Measurements from ENCODE around the gene ITPKA. TPM values are rescaled to one million over a fixed set of nuclear protein-coding genes. Genes with fewer than 3 reads are reported as not detected.

The ITPKA gene
- polyA plus RNA-seq, 1 donor from 2014 or later, result 0.20 TPM

DNA sequence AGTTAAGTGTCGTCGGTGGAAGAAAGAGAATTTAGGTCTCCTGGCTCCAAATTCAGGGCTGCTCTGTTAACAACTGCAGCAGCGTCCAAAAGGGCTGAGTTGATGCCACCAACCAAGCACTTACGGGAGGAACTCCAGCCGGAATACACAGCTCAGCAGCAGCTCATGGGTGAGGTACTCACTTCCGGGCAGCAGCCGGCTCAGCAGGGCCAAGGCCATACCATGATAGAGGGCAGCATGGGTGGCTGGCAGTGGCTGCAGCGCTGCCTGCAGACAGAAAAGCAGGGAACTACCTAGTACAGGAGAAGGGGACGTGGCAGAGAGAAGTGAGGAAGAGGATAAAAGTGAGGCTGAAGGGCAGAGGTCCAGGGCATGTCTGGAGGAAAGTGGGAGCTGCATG lies 27.9 kb downstream of the ITPKA start:
- Histone ChIP-seq H3K36me3 (ENCODE audit: insufficient read depth, low read length) (no peaks in the 10 kb centered on the region), H3K79me2 (replicated peaks; ENCODE audit: insufficient read depth, low read length) (no peaks in the 10 kb centered on the region), H3F3A (ENCODE audit: insufficient read depth, low read length, poor library complexity, severe bottlenecking) (no peaks in the 10 kb centered on the region), H3K9me3 (ENCODE audit: low read length) (no peaks in the 10 kb centered on the region), H3K27me3 (ENCODE audit: insufficient read depth, low read depth, low read length) (no peaks in the 10 kb centered on the region), H3K4me2 (ENCODE audit: low read length) (no peak overlapping the region), H3K9me2 (ENCODE audit: insufficient read depth, low read length) (no peaks in the 10 kb centered on the region), H4K20me1 (ENCODE audit: insufficient read depth) (no peaks in the 10 kb centered on the region), H3K4me3 (ENCODE audit: low read length) (no peak overlapping the region), H3K27ac (ENCODE audit: low read length) (no peak overlapping the region), H2AFZ (ENCODE audit: low read depth, low read length) (no peak overlapping the region), H3K9ac (ENCODE audit: low read length) (no peak overlapping the region)
- no peak for TF ChIP-seq MXI1 (conservative IDR thresholded peaks at IDR 0.05; ENCODE audit: poor library complexity, severe bottlenecking)
- TF ChIP-seq EP300 (conservative IDR thresholded peaks at IDR 0.05; ENCODE audit: poor library complexity, severe bottlenecking), result no peak
- TF ChIP-seq EZH2 (IDR thresholded peaks at IDR 0.05; ENCODE audit: borderline replicate concordance, insufficient read depth, low read length, poor library complexity, severe bottlenecking), result no peak
- TF ChIP-seq SMC3 (conservative IDR thresholded peaks at IDR 0.05; ENCODE audit: poor library complexity), result no peak
- no peak for TF ChIP-seq TAF1 (IDR thresholded peaks at IDR 0.05; ENCODE audit: low read depth)
- TF ChIP-seq RAD21 (conservative IDR thresholded peaks at IDR 0.05), result no peak
- TF ChIP-seq, protein P1, sequence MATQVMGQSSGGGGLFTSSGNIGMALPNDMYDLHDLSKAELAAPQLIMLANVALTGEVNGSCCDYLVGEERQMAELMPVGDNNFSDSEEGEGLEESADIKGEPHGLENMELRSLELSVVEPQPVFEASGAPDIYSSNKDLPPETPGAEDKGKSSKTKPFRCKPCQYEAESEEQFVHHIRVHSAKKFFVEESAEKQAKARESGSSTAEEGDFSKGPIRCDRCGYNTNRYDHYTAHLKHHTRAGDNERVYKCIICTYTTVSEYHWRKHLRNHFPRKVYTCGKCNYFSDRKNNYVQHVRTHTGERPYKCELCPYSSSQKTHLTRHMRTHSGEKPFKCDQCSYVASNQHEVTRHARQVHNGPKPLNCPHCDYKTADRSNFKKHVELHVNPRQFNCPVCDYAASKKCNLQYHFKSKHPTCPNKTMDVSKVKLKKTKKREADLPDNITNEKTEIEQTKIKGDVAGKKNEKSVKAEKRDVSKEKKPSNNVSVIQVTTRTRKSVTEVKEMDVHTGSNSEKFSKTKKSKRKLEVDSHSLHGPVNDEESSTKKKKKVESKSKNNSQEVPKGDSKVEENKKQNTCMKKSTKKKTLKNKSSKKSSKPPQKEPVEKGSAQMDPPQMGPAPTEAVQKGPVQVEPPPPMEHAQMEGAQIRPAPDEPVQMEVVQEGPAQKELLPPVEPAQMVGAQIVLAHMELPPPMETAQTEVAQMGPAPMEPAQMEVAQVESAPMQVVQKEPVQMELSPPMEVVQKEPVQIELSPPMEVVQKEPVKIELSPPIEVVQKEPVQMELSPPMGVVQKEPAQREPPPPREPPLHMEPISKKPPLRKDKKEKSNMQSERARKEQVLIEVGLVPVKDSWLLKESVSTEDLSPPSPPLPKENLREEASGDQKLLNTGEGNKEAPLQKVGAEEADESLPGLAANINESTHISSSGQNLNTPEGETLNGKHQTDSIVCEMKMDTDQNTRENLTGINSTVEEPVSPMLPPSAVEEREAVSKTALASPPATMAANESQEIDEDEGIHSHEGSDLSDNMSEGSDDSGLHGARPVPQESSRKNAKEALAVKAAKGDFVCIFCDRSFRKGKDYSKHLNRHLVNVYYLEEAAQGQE (IDR thresholded peaks at IDR 0.05; ENCODE audit: borderline replicate concordance), result no peak
- TF ChIP-seq POLR2AphosphoS5 (IDR thresholded peaks at IDR 0.05), result no peak
- no peak for TF ChIP-seq CTCF (IDR thresholded peaks at IDR 0.05; ENCODE audit: poor library complexity, severe bottlenecking)

DNA sequence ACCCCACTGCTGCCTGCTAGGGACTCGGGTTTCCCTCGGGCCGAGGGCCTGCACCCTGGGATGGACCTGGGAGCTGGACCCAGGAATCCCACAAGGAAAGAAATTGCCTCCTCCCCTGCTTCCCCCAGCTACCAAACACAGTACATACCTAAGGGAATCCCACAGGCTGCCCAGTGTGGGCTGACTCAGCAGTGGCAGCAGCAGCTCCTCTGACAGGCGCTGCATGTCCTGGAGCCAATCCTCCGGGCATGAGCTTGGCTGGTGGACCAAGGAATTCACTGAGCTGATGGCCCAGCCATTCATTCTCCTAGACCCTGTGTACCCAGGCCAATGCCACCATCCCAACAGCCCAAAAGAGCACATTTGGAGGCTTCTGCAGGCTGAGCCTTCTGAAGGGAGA lies 29.4 kb downstream of the ITPKA start:
- Histone ChIP-seq H3K4me3 (ENCODE audit: low read length) (no peak overlapping the region), H3K79me2 (replicated peaks; ENCODE audit: insufficient read depth, low read length) (no peaks in the 10 kb centered on the region), H2AFZ (ENCODE audit: low read depth, low read length) (no peak overlapping the region), H3K36me3 (ENCODE audit: insufficient read depth, low read length) (no peaks in the 10 kb centered on the region), H3K27ac (ENCODE audit: low read length) (no peak overlapping the region), H3F3A (ENCODE audit: insufficient read depth, low read length, poor library complexity, severe bottlenecking) (no peaks in the 10 kb centered on the region), H3K9me3 (ENCODE audit: low read length) (no peaks in the 10 kb centered on the region), H4K20me1 (ENCODE audit: insufficient read depth) (no peaks in the 10 kb centered on the region), H3K9ac (ENCODE audit: low read length) (no peak overlapping the region), H3K9me2 (ENCODE audit: insufficient read depth, low read length) (no peaks in the 10 kb centered on the region), H3K4me2 (ENCODE audit: low read length) (no peak overlapping the region), H3K27me3 (ENCODE audit: insufficient read depth, low read depth, low read length) (no peaks in the 10 kb centered on the region)
- TF ChIP-seq, protein P1 (IDR thresholded peaks at IDR 0.05; ENCODE audit: borderline replicate concordance), result no peak
- TF ChIP-seq POLR2AphosphoS5 (IDR thresholded peaks at IDR 0.05) (no peak), EP300 (conservative IDR thresholded peaks at IDR 0.05; ENCODE audit: poor library complexity, severe bottlenecking) (no peak), EZH2 (IDR thresholded peaks at IDR 0.05; ENCODE audit: borderline replicate concordance, insufficient read depth, low read length, poor library complexity, severe bottlenecking) (no peak), SMC3 (conservative IDR thresholded peaks at IDR 0.05; ENCODE audit: poor library complexity) (no peak), TAF1 (IDR thresholded peaks at IDR 0.05; ENCODE audit: low read depth) (no peak), RAD21 (conservative IDR thresholded peaks at IDR 0.05) (no peak), CTCF (IDR thresholded peaks at IDR 0.05; ENCODE audit: poor library complexity, severe bottlenecking) (no peak), MXI1 (conservative IDR thresholded peaks at IDR 0.05; ENCODE audit: poor library complexity, severe bottlenecking) (no peak)

All from neural cell (in vitro differentiated cells).